CD4-positive, CD25-positive, alpha-beta regulatory T cell (primary cell): Measurements from ENCODE around the gene UBE2O. TPM values are rescaled to one million over a fixed set of nuclear protein-coding genes. Genes with fewer than 3 reads are reported as not detected.

Experiments used
- ATAC-seq, 2 donors: fragments of 150-1000 bp; cut with Tn5 transposase; one replicate each; pipeline ENCODE4 v1.10.0; 2021; ENCODE audit warnings: low read depth in 2 of 2, moderate number of reproducible peaks in 2 of 2, moderate library complexity in 1 of 2
- DNase-seq, 3 donors: peaks; one replicate each; pipeline versions ENCODE4 v3.0.0 to v3.0.0-alpha.2; 2012 to 2022; ENCODE audit warnings: mixed read lengths in 1 of 3
- H3K27ac ChIP-seq: one replicate; pipeline ENCODE4 v1.7.0; 2013; ENCODE audit warnings: mild to moderate bottlenecking, low read length; ENCODE audit not compliant: insufficient read depth, poor library complexity, severe bottlenecking
- H3K27me3 ChIP-seq: one replicate; pipeline ENCODE4 v1.7.0; 2013; ENCODE audit warnings: low read length; ENCODE audit not compliant: control insufficient read depth, insufficient read depth
- H3K36me3 ChIP-seq: one replicate; pipeline ENCODE4 v1.7.0; 2013; ENCODE audit warnings: mild to moderate bottlenecking, low read length, moderate library complexity; ENCODE audit not compliant: control insufficient read depth, insufficient read depth
- H3K4me1 ChIP-seq: 2 replicates; pipeline ENCODE4 v1.7.0; 2013; ENCODE audit warnings: mild to moderate bottlenecking, low read length; ENCODE audit not compliant: insufficient read depth, control insufficient read depth, poor library complexity, severe bottlenecking
- H3K4me3 ChIP-seq: one replicate; pipeline ENCODE4 v1.7.0; 2013; ENCODE audit warnings: low read depth, mild to moderate bottlenecking, low read length, moderate library complexity
- H3K9me3 ChIP-seq, 2 experiments: 1 replicate in 1 of 2; 2 replicates in 1 of 2; pipeline ENCODE4 v1.7.0; 2013; ENCODE audit warnings: low read length in 2 of 2, mild to moderate bottlenecking in 1 of 2, moderate library complexity in 1 of 2; ENCODE audit not compliant: control insufficient read depth in 2 of 2
- H3K27ac Mint-ChIP-seq, 3 donors: one replicate each; pipeline ENCODE4 v1.8.0; 2020 to 2022; ENCODE audit warnings: mild to moderate bottlenecking in 3 of 3, mixed read lengths in 3 of 3, moderate library complexity in 2 of 3
- H3K27me3 Mint-ChIP-seq: one replicate; pipeline ENCODE4 v1.8.0; 2022; ENCODE audit warnings: mild to moderate bottlenecking, mixed read lengths
- H3K36me3 Mint-ChIP-seq: one replicate; pipeline ENCODE4 v1.8.0; 2020; ENCODE audit warnings: mixed read lengths
- H3K4me1 Mint-ChIP-seq, 4 donors: one replicate each; pipeline ENCODE4 v1.8.0; 2020 to 2022; ENCODE audit warnings: mixed read lengths in 4 of 4, mild to moderate bottlenecking in 1 of 4
- H3K4me3 Mint-ChIP-seq, 4 donors: one replicate each; pipeline ENCODE4 v1.8.0; 2020 to 2022; ENCODE audit warnings: mild to moderate bottlenecking in 4 of 4, mixed read lengths in 4 of 4, moderate library complexity in 3 of 4
- H3K9me3 Mint-ChIP-seq, 7 donors: one replicate each; pipeline ENCODE4 v1.8.0; 2020 to 2022; ENCODE audit warnings: mixed read lengths in 7 of 7, mild to moderate bottlenecking in 3 of 7, moderate library complexity in 2 of 7
- polyA plus RNA-seq, 4 donors: library from polyadenylated mRNA; unstranded; fragments of 300-500 nt; fragmentation: Illumina TruSeq; gene quantifications; one replicate each; pipeline ENCODE4 v1.2.3, GENCODE V29; 2021
- total RNA-seq: library from RNA; stranded (reverse); gene quantifications from one replicate; pipeline ENCODE4 v1.2.3, GENCODE V29; 2022

The UBE2O gene
- total and polyA plus RNA-seq, 5 donors from 2014 or later = 3.1 to 34.3 (median 6.6) TPM

DNA sequence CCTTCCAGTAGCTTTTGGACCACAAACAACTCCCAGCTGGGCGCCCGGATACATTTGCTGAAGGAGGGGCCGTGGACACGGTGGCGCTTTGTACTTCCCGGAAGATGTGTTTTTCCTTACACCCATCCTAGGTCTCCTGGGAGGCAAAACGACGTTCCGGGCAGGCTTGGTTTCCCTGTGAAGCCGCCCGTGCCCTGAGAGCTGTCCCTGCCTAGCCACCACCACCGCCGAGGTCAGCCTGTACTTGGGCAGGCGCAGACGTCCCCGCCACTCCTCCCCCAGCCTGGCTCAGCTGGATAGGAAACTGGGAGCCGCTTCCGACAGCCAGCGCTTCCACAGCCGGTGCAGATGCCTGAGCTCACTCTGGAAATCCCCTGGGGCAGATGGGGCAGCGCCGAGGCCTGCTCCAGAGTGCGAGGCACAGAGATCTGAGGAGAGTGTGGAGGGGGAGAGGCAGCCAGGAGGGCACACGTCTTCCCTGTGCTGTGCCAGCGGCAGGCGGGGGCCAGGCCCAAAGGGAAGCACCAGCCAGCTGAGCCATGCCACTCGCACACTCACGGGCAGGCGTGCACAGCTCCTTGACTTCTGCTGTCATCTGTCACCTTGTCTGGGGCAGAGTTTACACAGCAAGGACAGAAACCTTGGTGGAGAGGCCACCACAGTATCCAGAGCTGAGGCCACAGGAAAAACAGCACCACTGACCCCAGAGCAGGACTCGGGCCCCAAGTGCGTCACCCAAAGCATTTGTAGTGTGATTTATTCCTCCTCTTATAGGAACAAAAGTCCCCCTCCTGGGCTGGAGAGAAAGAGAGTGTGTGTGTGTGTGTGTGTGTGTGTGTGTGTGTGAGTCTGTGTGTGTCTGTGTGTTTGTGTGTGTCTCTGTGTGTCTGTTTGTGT is 45.3 kb upstream of the UBE2O start:
- H3K27ac Mint-ChIP-seq = peak overlapping the region in 1 of 3 donors; percentile 21
- no peaks in the 10 kb centered on the region for H3K9me3 ChIP-seq
- H3K4me3 Mint-ChIP-seq = peak overlapping the region in 1 of 4 donors; percentile 47
- H3K4me3 ChIP-seq = no peak overlapping the region
- no peak for DNase-seq
- H3K4me1 Mint-ChIP-seq = peaks cover 0 to 50% (median 15%) of the 10 kb centered on the region in 4 donors
- no peak overlapping the region for H3K27ac ChIP-seq
- H3K4me1 ChIP-seq = peaks cover 35% of the 10 kb centered on the region
- no peaks in the 10 kb centered on the region for H3K27me3 Mint-ChIP-seq
- no peaks in the 10 kb centered on the region for H3K27me3 ChIP-seq
- H3K9me3 Mint-ChIP-seq = no peaks in the 10 kb centered on the region
- no peaks in the 10 kb centered on the region for H3K36me3 Mint-ChIP-seq
- ATAC-seq = no peak
- no peaks in the 10 kb centered on the region for H3K36me3 ChIP-seq

DNA sequence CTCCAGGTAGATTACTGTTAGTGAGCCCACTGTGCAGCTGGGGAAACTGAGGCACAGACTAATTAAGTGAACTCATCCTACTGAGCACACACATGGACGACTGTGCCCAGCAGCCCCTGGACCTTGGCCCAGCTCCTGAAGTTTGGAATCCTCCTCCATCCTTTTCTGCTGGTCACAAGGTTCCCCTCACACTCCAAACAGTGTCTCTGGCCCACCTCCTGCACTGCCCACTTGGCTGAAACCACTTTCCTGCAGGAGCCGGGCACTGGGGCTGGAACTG is 44.7 kb upstream of the UBE2O start:
- H3K9me3 Mint-ChIP-seq = no peaks in the 10 kb centered on the region
- no peaks in the 10 kb centered on the region for H3K36me3 ChIP-seq
- no peak for DNase-seq
- H3K27ac Mint-ChIP-seq = no peak overlapping the region
- peaks cover 0 to 53% (median 21%) of the 10 kb centered on the region in 4 donors for H3K4me1 Mint-ChIP-seq
- no peak overlapping the region for H3K4me3 Mint-ChIP-seq
- no peaks in the 10 kb centered on the region for H3K27me3 Mint-ChIP-seq
- no peaks in the 10 kb centered on the region for H3K36me3 Mint-ChIP-seq
- H3K9me3 ChIP-seq = no peaks in the 10 kb centered on the region
- no peak for ATAC-seq
- no peaks in the 10 kb centered on the region for H3K27me3 ChIP-seq
- no peak overlapping the region for H3K27ac ChIP-seq
- H3K4me1 ChIP-seq = peaks cover 41% of the 10 kb centered on the region
- H3K4me3 ChIP-seq = no peak overlapping the region

DNA sequence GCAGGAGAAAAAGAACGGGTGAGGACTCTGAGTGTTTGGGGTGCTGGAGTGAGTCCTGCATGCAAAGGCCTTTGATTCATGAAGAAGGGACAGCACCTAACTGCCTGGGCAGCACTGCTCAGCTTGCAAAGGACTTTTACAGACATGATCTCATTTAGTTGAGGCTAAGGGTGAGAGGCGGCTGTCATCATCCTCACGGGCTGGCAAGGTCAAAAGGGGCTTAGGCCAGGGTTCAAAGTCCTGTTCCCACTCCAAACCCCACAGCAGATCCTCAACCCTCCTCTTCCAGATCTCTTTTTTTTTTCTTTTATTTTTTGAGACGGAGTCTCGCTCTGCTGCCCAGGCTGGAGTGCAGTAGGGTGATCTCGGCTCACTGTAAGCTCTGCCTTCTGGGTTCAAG is 43.5 kb upstream of the UBE2O start:
- H3K4me3 Mint-ChIP-seq = peak overlapping the region in 2 of 4 donors; percentile 12 to 27
- Histone ChIP-seq H3K27ac (no peak overlapping the region), H3K27me3 (no peaks in the 10 kb centered on the region), H3K9me3 (no peaks in the 10 kb centered on the region), H3K4me3 (no peak overlapping the region), H3K36me3 (no peaks in the 10 kb centered on the region), H3K4me1 (peaks cover 36% of the 10 kb centered on the region)
- no peaks in the 10 kb centered on the region for H3K9me3 Mint-ChIP-seq
- H3K27ac Mint-ChIP-seq = no peak overlapping the region
- no peaks in the 10 kb centered on the region for H3K36me3 Mint-ChIP-seq
- ATAC-seq = no peak
- H3K27me3 Mint-ChIP-seq = no peaks in the 10 kb centered on the region
- peaks cover 0 to 51% (median 22%) of the 10 kb centered on the region in 4 donors for H3K4me1 Mint-ChIP-seq
- no peak for DNase-seq

DNA sequence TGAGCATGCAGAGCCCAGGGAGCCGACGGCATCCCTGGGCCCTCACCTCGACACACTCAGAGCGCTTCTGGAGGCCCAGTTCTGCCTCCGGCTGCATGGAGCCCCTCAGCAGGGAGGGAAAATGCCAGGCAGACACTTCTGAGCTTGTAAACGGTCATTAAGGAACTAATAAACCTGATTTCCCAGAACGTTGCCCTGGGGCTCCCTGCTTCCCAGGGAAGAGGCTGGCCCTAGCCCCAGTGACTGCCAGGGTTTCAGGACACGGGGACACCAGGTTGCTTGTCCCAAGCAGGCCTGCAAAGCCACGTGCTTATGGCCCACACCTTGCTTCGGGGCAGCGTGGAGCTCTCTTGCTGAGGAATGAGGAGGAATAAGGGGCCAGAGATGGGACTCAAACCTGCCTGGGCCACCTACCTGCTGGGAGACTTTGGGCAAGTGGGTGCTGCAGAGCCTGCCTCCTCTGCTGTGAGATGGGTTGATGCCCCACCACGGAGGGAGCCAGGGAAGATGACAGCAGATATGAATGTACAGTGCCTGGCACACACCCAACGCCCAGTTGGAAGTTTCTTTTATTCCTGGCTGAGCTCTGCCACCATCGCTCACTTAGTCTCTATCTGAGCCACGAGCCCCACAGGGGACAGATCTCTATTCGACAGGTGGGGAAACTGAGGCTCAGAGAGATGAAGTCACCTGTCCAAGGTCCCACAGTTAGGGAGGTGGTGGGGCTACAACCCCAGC is 42.9 kb upstream of the UBE2O start:
- Mint-ChIP-seq H3K27ac (no peak overlapping the region), H3K36me3 (no peaks in the 10 kb centered on the region), H3K4me1 (peaks cover 0 to 50% (median 20%) of the 10 kb centered on the region in 4 donors), H3K9me3 (no peaks in the 10 kb centered on the region), H3K27me3 (no peaks in the 10 kb centered on the region), H3K4me3 (no peak overlapping the region)
- Histone ChIP-seq H3K4me1 (peaks cover 32% of the 10 kb centered on the region), H3K9me3 (no peaks in the 10 kb centered on the region), H3K36me3 (no peaks in the 10 kb centered on the region), H3K4me3 (no peak overlapping the region), H3K27me3 (no peaks in the 10 kb centered on the region), H3K27ac (no peak overlapping the region)
- no peak for DNase-seq
- no peak for ATAC-seq

DNA sequence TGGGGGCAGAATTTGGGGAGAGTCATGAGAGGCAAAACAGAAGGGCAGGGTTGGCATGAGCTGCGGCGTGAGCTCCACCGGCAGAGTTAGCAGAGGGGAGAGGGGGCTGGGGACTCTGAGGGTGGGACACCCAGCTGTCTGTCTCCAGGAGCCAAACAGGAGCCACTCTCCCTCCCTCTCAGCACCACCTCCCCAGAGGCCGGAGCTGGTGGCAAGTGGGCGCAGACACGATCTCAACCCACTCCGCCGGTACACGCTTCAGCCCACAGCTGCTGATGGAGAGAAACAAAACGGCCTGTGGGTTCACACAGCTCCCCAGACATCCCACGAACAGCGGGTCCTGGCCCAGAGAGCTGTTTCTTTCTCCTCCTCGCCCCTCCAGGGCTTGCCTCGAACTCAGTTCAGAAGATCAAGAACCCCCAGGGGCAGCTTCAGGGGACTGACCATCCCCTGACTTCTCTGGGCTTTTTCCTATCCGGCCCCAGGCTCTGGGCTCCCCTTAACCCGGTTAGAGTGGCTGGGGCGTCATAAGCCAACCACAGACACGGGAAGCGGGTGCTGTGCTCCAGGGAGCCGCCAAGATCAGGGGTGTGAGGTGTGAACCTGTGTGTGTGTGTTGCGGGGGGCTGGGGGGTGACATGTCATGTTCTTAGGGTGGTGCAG is 40.7 kb upstream of the UBE2O start:
- H3K36me3 ChIP-seq = no peaks in the 10 kb centered on the region
- ATAC-seq = peak; percentile 4 to 6
- DNase-seq = no peak
- Mint-ChIP-seq H3K9me3 (no peaks in the 10 kb centered on the region), H3K27ac (peak overlapping the region in 1 of 3 donors; percentile 76), H3K36me3 (no peaks in the 10 kb centered on the region), H3K4me1 (peaks cover 0 to 31% (median 17%) of the 10 kb centered on the region in 4 donors), H3K4me3 (peak overlapping the region in 3 of 4 donors; percentile 51 to 81 (median 68)), H3K27me3 (no peaks in the 10 kb centered on the region)
- H3K9me3 ChIP-seq = no peaks in the 10 kb centered on the region
- H3K4me3 ChIP-seq = no peak overlapping the region
- H3K27ac ChIP-seq = no peak overlapping the region
- no peaks in the 10 kb centered on the region for H3K27me3 ChIP-seq
- H3K4me1 ChIP-seq = peaks cover 18% of the 10 kb centered on the region

DNA sequence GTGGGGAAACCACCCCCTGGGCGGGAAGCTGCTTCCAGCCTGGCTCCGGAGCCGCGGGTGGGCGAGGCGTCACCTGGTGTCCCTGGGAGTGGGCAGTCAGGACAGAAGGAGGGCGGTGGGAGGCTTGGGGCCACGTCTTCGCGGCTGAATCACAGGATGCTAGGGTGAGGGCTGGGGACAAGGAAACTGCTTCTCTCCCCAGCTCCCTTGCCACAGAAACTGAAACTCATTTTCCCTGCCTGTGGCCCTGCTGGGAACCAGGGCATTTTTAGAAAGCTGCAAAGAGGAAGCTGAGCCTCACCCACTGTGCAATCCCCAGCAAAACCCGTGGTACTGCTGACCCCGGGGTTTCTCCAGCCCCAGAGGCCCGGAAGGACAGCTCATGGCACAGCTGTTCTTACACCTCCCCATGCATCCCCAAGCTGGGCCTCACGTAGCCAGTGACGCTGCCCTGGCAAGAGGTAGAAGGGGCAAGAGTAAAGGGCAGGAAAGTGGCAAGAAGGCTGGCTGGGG is 40.1 kb upstream of the UBE2O start:
- no peaks in the 10 kb centered on the region for H3K36me3 ChIP-seq
- H3K4me1 ChIP-seq = peaks cover 18% of the 10 kb centered on the region
- Mint-ChIP-seq H3K36me3 (no peaks in the 10 kb centered on the region), H3K27ac (peak overlapping the region; percentile 29 to 76 (median 62)), H3K27me3 (no peaks in the 10 kb centered on the region), H3K9me3 (no peaks in the 10 kb centered on the region), H3K4me3 (peak overlapping the region; percentile 50 to 81 (median 61)), H3K4me1 (peaks cover 0 to 29% (median 17%) of the 10 kb centered on the region in 4 donors)
- peak; percentile 49 to 54 for ATAC-seq
- no peak overlapping the region for H3K27ac ChIP-seq
- DNase-seq = peak in 1 of 3 donors; percentile 63
- no peak overlapping the region for H3K4me3 ChIP-seq
- H3K9me3 ChIP-seq = no peaks in the 10 kb centered on the region
- H3K27me3 ChIP-seq = no peaks in the 10 kb centered on the region

DNA sequence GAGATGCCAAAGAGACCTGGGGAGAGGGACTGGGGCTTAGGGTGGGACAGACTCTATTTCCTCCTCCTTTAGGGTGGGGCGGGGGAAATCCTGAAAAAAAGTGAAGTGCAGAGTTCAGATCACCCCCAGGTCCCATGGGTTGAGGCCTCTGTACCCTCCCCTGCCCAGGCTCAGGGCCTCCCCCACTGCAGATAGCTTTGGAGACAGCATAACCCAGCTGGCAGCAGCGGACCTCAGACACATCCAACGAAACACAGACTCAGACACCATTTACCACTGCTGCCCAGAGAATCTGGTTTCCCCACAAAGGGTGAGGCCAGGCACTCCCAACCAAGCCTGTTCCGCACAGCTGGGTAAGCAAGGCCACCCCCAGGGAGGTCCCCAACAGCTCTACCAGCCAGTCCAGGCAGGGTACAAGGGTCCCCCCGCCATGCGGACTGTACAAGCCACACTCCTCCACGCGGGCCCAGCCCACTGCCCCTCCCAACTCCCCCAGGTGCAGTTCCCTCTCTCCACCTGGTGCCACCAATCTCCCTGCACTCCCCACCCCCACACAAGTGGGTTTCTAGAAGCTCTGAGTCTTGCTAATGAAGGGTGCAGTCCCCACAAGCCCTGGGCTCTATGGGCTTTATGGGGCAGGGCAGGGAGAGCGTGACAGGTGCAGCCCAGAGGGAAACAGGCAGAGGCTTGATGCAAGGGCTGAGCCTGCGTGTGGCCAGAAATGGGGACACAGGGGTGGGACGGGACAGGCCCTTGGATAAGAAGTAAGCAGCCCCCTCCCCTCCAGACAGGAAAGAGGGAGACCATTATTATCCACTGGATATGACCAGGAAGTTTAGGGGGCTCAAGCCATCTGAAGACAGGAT is 39.4 kb upstream of the UBE2O start:
- H3K27ac ChIP-seq = no peak overlapping the region
- H3K36me3 ChIP-seq = no peaks in the 10 kb centered on the region
- no peaks in the 10 kb centered on the region for H3K36me3 Mint-ChIP-seq
- peak in 1 of 2 donors; percentile 12 for ATAC-seq
- H3K4me3 ChIP-seq = no peak overlapping the region
- no peaks in the 10 kb centered on the region for H3K9me3 Mint-ChIP-seq
- peaks cover 18% of the 10 kb centered on the region for H3K4me1 ChIP-seq
- no peaks in the 10 kb centered on the region for H3K27me3 ChIP-seq
- peaks cover 0 to 27% (median 17%) of the 10 kb centered on the region in 4 donors for H3K4me1 Mint-ChIP-seq
- H3K9me3 ChIP-seq = no peaks in the 10 kb centered on the region
- H3K4me3 Mint-ChIP-seq = peak overlapping the region; percentile 27 to 81 (median 59)
- H3K27me3 Mint-ChIP-seq = no peaks in the 10 kb centered on the region
- peak overlapping the region; percentile 14 to 76 (median 62) for H3K27ac Mint-ChIP-seq
- DNase-seq = no peak
